Subcutaneous adipose tissue (tissue), 4 donors: Measurements from ENCODE around the gene DUSP8. TPM values are rescaled to one million over a fixed set of nuclear protein-coding genes. Genes with fewer than 3 reads are reported as not detected.

Experiments
- CTCF ChIP-seq: fragments of 450-650 bp; IDR thresholded peaks from one replicate; pipeline ENCODE4 v1.5.1; 2016; ENCODE audit warnings: low read depth, mild to moderate bottlenecking, control low read depth, antibody characterized with exemption, moderate library complexity
- total RNA-seq, 4 donors: library from RNA; depleted of rRNA; stranded (reverse); fragments of >200 nt; gene quantifications; one replicate each; pipeline ENCODE4 v1.1.0, GENCODE V29; 2016

The DUSP8 gene
- total RNA-seq, 4 donors from 2014 or later = 0.22 to 2.3 (median 0.74) TPM

GRCh38 chr11:1536065-1536843 is 35.8 kb downstream of the DUSP8 start:
- TF ChIP-seq CTCF = no peak

- no peak for TF ChIP-seq CTCF
These were observed 37.4 kb downstream of the DUSP8 start for GRCh38 chr11:1534682-1535081.

- no peak for TF ChIP-seq CTCF
These were observed 37.9 kb downstream of the DUSP8 start for GRCh38 chr11:1534171-1534570.

GRCh38 chr11:1533342-1533725 is 38.7 kb downstream of the DUSP8 start:
- TF ChIP-seq CTCF = no peak

GRCh38 chr11:1532606-1533341 is 39.3 kb downstream of the DUSP8 start:
- no peak for TF ChIP-seq CTCF

GRCh38 chr11:1532014-1532586 is 40.0 kb downstream of the DUSP8 start:
- no peak for TF ChIP-seq CTCF

GRCh38 chr11:1531449-1532013 is 40.5 kb downstream of the DUSP8 start:
- TF ChIP-seq CTCF = no peak
